Colonic mucosa (tissue), 4 donors: ENCODE data around the gene PPP1R1C. TPM values are rescaled to one million over a fixed set of nuclear protein-coding genes. Genes with fewer than 3 reads are reported as not detected.

ENCODE experiments used
- DNase-seq: peaks from one replicate; pipeline ENCODE4 v3.0.0-alpha.2; 2020
- H3K27ac ChIP-seq: fragments of 200-600 bp; one replicate; pipeline ENCODE4 v1.8.0; 2021
- H3K27me3 ChIP-seq: fragments of 200-600 bp; one replicate; pipeline ENCODE4 v1.8.0; 2021
- H3K36me3 ChIP-seq: fragments of 200-600 bp; one replicate; pipeline ENCODE4 v1.8.0; 2021
- H3K4me1 ChIP-seq: fragments of 200-600 bp; one replicate; pipeline ENCODE4 v1.8.0; 2021; ENCODE audit warnings: mild to moderate bottlenecking
- H3K4me3 ChIP-seq: fragments of 200-600 bp; one replicate; pipeline ENCODE4 v1.8.0; 2021
- H3K9ac ChIP-seq, 2 donors: one replicate each; pipeline ENCODE4 v1.7.0; 2013; ENCODE audit warnings: control low read depth in 2 of 2, low read depth in 2 of 2, low read length in 2 of 2
- H3K9me3 ChIP-seq: fragments of 200-600 bp; one replicate; pipeline ENCODE4 v1.8.0; 2021
- CTCF ChIP-seq: fragments of 200-600 bp; IDR thresholded peaks from one replicate; pipeline ENCODE4 v1.8.0; 2022; ENCODE audit warnings: antibody characterized with exemption, mild to moderate bottlenecking
- intact Hi-C: fragments of 100-400 bp; cut with DNase I; formaldehyde crosslinking; loops from one replicate; pipeline ENCODE4 v1.14.1; 2022
- total RNA-seq, 2 donors: library from RNA; stranded (reverse); fragmentation: NEBNext Ultra II Directional in 1 of 2; extraction: Animal tissue kit (Norgen Biotek cat#: 25700) in 1 of 2; gene quantifications; one replicate each; pipeline ENCODE4 v1.2.1, GENCODE V29; 2021
- donor health status: healthy.
- donor health status: DM: no; HTN: no; CAD: no.
- donor health status: DM: no; HTN: no; CAD: no.

Gene PPP1R1C
- total RNA-seq, 2 donors from 2014 or later: not detected

GRCh38 chr2:181946444-181947127 is 39.1 kb upstream of the PPP1R1C start:
- Histone ChIP-seq H3K9ac (no peak overlapping the region), H3K4me1 (no peaks in the 10 kb centered on the region), H3K27me3 (no peaks in the 10 kb centered on the region), H3K4me3 (no peak overlapping the region), H3K27ac (no peak overlapping the region), H3K9me3 (no peaks in the 10 kb centered on the region), H3K36me3 (no peaks in the 10 kb centered on the region)
- intact Hi-C loops: no loop called here
- no peak for DNase-seq
- TF ChIP-seq CTCF: no peak

GRCh38 chr2:181947273-181947672 is 38.4 kb upstream of the PPP1R1C start:
- intact Hi-C loops: no loop called here

GRCh38 chr2:181948227-181948626 is 37.4 kb upstream of the PPP1R1C start:
- H3K9me3 ChIP-seq: no peaks in the 10 kb centered on the region
- no peak overlapping the region for H3K9ac ChIP-seq
- TF ChIP-seq CTCF: no peak
- no peaks in the 10 kb centered on the region for H3K4me1 ChIP-seq
- H3K4me3 ChIP-seq: no peak overlapping the region
- H3K36me3 ChIP-seq: no peaks in the 10 kb centered on the region
- DNase-seq: no peak
- H3K27me3 ChIP-seq: no peaks in the 10 kb centered on the region
- intact Hi-C loops: no loop called here
- H3K27ac ChIP-seq: no peak overlapping the region

More at GRCh38 chr2:181947273-181947672, 38.4 kb upstream of the PPP1R1C start:
- Histone ChIP-seq H3K4me1 (no peaks in the 10 kb centered on the region), H3K9me3 (no peaks in the 10 kb centered on the region), H3K9ac (no peak overlapping the region), H3K27ac (no peak overlapping the region), H3K36me3 (no peaks in the 10 kb centered on the region), H3K27me3 (no peaks in the 10 kb centered on the region), H3K4me3 (no peak overlapping the region)
- no peak for DNase-seq
- TF ChIP-seq CTCF: no peak

DNA sequence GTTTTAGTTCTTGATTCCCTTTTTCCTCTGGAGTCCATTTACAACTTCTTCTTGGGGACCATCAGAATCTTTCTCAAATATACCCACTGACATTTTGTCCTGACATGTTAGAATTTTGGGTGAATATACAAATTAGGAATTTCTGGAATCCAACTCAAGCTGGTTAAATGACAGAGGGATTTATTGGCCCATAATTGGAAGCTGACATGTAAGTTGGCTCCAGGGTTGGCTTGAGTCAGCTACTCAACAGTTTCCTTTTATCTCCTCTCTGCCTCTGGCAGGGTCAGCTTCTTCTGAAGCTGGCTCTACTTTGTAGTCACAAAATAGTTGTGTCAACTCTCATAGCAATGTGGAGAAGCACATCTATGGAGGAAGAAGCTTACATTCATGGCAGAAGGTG is 36.6 kb upstream of the PPP1R1C start:
- Histone ChIP-seq H3K4me3 (no peak overlapping the region), H3K4me1 (no peaks in the 10 kb centered on the region), H3K9ac (no peak overlapping the region), H3K27ac (no peak overlapping the region), H3K27me3 (no peaks in the 10 kb centered on the region), H3K9me3 (no peaks in the 10 kb centered on the region), H3K36me3 (no peaks in the 10 kb centered on the region)
- DNase-seq: no peak
- TF ChIP-seq CTCF: no peak
- intact Hi-C loops: no loop called here

DNA sequence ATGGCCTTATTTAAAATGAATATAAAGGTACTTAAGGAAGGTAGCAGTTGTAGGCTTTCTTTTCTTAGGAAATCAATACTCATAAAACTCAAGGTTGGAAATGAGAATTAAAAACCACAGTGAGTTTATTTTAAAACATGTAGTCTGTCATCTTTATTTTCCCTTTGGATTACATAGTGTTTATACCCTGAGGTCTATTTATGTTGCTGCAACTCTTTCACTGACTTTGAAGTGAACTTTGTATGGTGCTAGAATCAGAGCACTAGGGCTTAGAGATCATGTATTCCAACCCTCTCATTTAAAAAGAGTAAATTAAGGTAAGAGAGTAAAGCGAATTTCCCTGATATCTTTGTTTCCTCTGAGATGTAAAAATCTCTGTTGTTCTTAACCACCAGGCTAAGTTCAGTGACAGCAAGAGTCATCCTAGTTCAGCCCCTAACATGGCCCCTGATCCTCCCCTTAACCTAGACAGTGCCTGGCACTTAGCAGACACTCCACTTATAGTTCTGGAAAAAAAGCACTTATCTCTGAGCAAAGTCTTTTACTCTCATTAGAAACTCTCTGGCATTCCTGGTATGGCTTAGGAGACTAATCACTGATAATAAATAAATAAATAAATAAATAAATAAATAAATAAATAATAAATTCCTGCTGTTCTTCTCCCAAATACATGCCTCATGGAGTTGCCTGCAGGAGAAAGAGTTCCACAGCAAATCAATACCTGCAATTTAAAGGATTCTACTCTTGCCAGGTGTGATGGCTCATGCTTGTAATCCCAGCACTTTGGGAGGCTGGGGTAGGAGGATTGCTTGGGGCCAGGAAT is 33.0 kb upstream of the PPP1R1C start:
- Histone ChIP-seq H3K4me3 (no peak overlapping the region), H3K36me3 (no peaks in the 10 kb centered on the region), H3K4me1 (no peaks in the 10 kb centered on the region), H3K27ac (no peak overlapping the region), H3K9me3 (no peaks in the 10 kb centered on the region), H3K9ac (no peak overlapping the region), H3K27me3 (no peaks in the 10 kb centered on the region)
- intact Hi-C loops: loop anchor here (2.0 kb wide), 1 partner anchor 210 kb away; no protein-coding TSS in a partner anchor
- no peak for TF ChIP-seq CTCF
- no peak for DNase-seq
